Duodenal mucosa (tissue), 2 donors: ENCODE data around the gene TPRX1.
"Not testable (repeated sequence)": the region's sequence is repeated elsewhere in the genome, so short reads cannot be mapped to it uniquely, and the experiment has no call there.

ENCODE experiments used
- H3K27ac ChIP-seq: one replicate; pipeline ENCODE4 v1.7.0; 2013; ENCODE audit warnings: low read depth, low read length
- H3K27me3 ChIP-seq, 2 donors: one replicate each; pipeline ENCODE4 v1.7.0; 2013; ENCODE audit warnings: low read length in 2 of 2, control low read depth in 1 of 2; ENCODE audit not compliant: insufficient read depth in 2 of 2, control insufficient read depth in 1 of 2
- H3K36me3 ChIP-seq, 2 donors: one replicate each; pipeline ENCODE4 v1.7.0; 2013; ENCODE audit warnings: low read length in 2 of 2, control low read depth in 1 of 2; ENCODE audit not compliant: insufficient read depth in 2 of 2, control insufficient read depth in 1 of 2
- H3K4me1 ChIP-seq, 2 donors: one replicate each; pipeline ENCODE4 v1.7.0; 2013; ENCODE audit warnings: low read length in 2 of 2, control low read depth in 1 of 2; ENCODE audit not compliant: insufficient read depth in 2 of 2, control insufficient read depth in 1 of 2
- H3K4me3 ChIP-seq, 2 donors: one replicate each; pipeline ENCODE4 v1.7.0; 2013; ENCODE audit warnings: low read length in 2 of 2, low read depth in 1 of 2
- H3K9ac ChIP-seq, 2 donors: one replicate each; pipeline ENCODE4 v1.7.0; 2013; ENCODE audit warnings: low read length in 2 of 2, low read depth in 1 of 2
- H3K9me3 ChIP-seq, 2 donors: one replicate each; pipeline ENCODE4 v1.7.0; 2013; ENCODE audit warnings: low read length in 2 of 2, control low read depth in 1 of 2; ENCODE audit not compliant: control insufficient read depth in 1 of 2

The TPRX1 gene, protein sequence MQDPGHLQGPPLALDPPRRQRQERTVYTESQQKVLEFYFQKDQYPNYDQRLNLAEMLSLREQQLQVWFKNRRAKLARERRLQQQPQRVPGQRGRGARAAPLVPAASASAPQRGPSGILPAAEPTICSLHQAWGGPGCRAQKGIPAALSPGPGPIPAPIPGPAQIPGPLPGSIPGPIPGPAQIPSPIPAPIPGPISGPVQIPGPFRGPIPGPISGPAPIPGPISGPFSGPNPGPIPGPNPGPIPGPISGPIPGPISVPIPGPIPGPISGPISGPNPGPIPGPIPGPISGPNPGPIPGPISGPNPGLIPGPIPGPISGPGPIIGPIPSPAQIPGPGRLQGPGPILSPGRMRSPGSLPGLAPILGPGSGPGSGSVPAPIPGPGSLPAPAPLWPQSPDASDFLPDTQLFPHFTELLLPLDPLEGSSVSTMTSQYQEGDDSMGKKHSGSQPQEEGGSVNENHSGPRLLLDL

DNA sequence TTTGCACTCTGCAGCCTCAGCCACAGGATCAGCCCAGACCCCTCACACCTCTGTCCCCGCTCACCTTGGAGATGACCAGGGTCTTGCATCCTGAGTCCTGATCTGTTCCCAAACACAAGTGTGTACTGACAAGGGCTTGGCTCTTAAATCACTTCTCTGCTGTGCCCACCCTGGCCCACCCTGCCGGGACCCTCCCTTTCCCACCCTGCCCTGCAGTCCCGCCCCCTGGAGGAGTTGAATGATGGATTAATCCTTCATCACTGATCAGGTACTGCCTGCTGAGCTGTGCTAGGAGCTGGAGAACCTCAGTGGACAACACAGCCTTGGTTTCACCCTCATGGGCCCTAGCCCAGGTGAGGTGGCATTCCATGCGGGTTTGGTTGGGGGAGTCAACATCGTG lies at the start of gene TPRX1:
Gene TPRX1, minus strand, starts transcription at position 101 of the 400 bp plus-strand sequence. Its CDS starts 12 bp downstream, at position 89.
- H3K27me3 ChIP-seq, H3K36me3 ChIP-seq, H3K4me3 ChIP-seq, H3K9ac ChIP-seq, H3K27ac ChIP-seq, H3K4me1 ChIP-seq, H3K9me3 ChIP-seq: not testable (repeated sequence)

DNA sequence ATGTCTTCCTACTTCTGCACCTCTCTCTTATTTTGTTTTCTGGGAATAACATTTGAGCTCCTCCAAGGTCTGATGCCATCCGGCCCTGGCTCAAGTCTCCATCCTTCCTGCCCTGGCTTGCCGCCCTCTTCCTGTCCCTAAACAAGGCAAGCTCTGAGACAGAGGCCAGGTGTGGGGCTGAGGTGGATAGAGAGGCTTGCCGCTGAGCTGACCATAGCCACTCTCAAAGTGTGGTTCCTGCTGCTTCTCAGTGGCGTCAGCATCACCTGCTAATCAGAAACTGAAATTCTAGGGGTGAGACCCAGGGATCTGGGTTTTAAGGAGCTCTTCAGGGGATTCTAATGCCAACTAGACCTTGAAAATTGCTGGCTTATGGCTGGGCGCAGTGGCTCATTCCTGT lies 48.7 kb upstream of the TPRX1 start:
- Histone ChIP-seq H3K4me3 (no peak overlapping the region), H3K4me1 (no peaks in the 10 kb centered on the region), H3K27ac (no peak overlapping the region), H3K9me3 (no peaks in the 10 kb centered on the region), H3K27me3 (peaks cover 11 to 13% of the 10 kb centered on the region in 2 donors), H3K9ac (no peak overlapping the region), H3K36me3 (no peaks in the 10 kb centered on the region)

DNA sequence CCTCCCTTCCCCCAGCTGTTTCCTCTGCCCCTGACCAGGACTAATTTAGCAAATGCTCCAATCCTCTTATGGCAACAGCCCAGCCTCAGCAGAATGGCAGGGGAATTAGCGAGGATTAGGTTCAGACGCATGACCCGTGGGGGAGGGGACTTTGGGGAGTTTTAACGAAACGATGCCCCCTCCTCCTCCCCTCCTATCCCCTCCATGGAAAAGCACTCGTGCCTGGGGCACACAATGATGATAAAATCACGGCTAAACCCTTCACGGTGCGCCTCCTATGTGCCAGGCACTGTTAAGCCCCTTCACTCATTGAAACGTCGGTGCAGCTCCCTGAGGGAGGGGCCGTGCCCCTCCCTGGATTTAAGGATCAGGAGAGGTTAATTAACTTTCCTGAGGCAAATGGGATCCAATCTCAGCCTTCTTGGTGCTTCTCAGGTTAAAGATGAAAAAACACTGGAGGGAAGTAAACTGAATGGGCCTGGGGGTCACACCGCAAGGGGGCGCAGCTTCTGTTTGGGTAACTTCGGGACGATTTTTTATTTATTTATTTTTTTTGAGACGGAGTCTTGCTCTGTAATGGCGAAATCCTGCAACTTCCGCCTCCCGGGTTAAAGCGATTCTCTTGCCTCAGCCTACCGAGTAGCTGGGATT lies 44.6 kb upstream of the TPRX1 start:
- H3K27me3 ChIP-seq: peaks cover 11% of the 10 kb centered on the region in 2 donors

DNA sequence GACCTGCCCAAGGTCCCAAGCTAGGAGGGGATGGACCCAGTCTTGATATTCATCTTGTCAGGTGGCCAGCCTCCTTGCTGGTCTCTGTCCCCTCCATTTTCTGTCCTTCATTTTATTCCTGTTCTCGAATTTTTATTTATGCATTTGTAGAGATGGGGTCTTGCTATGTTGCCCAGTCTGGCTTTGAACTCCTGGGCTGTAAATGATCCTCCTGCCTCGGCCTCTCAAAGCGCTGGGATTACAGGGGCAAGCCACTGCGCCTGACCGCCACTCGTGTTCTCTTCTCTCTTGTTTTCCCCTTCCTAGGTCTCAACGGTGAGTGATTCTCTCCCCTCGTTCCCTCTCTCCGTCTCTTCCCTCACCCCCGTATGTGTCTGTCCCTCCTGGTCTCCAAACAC lies 44.1 kb upstream of the TPRX1 start:
- H3K27me3 ChIP-seq: peaks cover 11% of the 10 kb centered on the region in 2 donors
- no peaks in the 10 kb centered on the region for H3K9me3 ChIP-seq
- no peaks in the 10 kb centered on the region for H3K4me1 ChIP-seq
- no peak overlapping the region for H3K4me3 ChIP-seq
- H3K9ac ChIP-seq: no peak overlapping the region
- H3K27ac ChIP-seq: no peak overlapping the region
- no peaks in the 10 kb centered on the region for H3K36me3 ChIP-seq

More for the DNA sequence above, 44.6 kb upstream of the TPRX1 start:
- no peaks in the 10 kb centered on the region for H3K4me1 ChIP-seq
- no peak overlapping the region for H3K9ac ChIP-seq
- no peak overlapping the region for H3K27ac ChIP-seq
- H3K4me3 ChIP-seq: no peak overlapping the region
- no peaks in the 10 kb centered on the region for H3K36me3 ChIP-seq
- no peaks in the 10 kb centered on the region for H3K9me3 ChIP-seq

DNA sequence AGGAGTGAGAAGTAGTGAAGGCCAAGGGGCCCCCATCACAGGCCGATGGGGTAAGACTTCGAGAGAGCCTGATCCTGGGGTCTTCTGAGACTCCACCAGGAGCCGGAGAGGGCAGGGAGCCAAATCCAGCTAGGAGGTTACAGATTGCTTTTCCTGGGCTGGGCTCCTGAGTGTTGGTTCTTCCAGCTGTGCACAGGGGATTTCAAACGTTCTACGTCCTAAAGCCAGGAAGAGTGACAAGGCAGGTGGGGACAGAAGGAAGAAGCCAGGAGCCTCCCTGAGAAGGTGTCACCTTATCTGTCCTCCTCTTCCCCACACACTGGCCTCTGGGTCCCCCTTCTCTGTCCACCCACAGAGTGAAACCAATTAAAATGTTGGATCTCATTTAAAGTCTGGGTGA lies 38.6 kb upstream of the TPRX1 start:
- Histone ChIP-seq H3K27ac (no peak overlapping the region), H3K36me3 (no peaks in the 10 kb centered on the region), H3K9ac (no peak overlapping the region), H3K4me1 (no peaks in the 10 kb centered on the region), H3K9me3 (no peaks in the 10 kb centered on the region), H3K27me3 (no peaks in the 10 kb centered on the region), H3K4me3 (no peak overlapping the region)

DNA sequence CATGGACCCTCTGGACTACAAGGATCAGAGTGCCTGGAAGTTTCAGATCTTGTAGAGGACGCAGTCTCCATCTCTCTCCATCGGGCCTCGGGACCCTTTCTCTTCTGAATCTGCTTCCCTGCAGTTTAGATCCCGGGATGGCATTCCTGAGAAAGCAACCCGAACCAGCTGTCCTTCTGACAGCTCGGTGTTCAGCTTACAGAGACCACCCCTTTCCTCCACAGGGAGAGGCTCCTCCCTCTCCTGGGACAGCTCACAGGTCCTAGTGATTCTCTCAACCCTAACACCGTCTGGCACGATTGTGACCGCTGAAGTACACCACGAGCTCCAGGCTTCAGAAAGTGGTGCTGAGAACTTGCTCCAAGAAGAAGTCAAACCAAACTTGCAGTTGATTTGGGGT lies 35.6 kb upstream of the TPRX1 start:
- Histone ChIP-seq H3K4me3 (no peak overlapping the region), H3K36me3 (no peaks in the 10 kb centered on the region), H3K4me1 (no peaks in the 10 kb centered on the region), H3K27ac (no peak overlapping the region), H3K27me3 (no peaks in the 10 kb centered on the region), H3K9ac (no peak overlapping the region), H3K9me3 (no peaks in the 10 kb centered on the region)

DNA sequence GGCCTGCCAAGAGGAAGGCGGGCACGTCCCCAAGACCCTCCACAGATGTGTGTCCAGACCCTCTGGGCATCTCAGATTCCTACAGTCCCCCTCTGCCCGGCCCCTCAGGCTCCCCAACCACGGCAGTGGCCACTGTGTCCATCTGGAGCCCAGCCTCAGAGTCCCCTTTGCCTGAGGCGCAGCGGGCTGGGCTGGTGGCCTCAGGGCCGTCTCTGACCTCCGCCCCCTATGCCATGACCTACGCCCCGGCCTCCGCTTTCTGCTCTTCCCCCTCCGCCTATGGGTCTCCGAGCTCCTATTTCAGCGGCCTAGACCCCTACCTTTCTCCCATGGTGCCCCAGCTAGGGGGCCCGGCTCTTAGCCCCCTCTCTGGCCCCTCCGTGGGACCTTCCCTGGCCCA lies 35.1 kb upstream of the TPRX1 start:
- Histone ChIP-seq H3K4me3 (no peak overlapping the region), H3K9ac (no peak overlapping the region), H3K27me3 (no peaks in the 10 kb centered on the region), H3K9me3 (no peaks in the 10 kb centered on the region), H3K36me3 (no peaks in the 10 kb centered on the region), H3K4me1 (no peaks in the 10 kb centered on the region), H3K27ac (no peak overlapping the region)

DNA sequence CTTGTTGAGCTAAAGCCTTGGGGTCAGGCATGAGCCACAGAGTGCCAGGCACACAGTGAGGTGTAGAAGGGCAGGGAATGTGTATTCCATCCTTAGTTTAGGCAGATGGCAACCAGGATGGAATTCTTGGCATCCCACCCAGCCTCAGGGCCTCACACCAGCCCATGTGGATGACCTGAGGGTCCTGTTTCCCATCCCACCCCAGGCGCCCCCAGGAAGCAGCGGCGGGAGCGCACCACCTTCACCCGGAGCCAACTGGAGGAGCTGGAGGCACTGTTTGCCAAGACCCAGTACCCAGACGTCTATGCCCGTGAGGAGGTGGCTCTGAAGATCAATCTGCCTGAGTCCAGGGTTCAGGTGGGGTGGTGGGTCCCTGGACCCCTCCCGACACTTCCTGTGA lies 31.7 kb upstream of the TPRX1 start:
- H3K4me3 ChIP-seq: no peak overlapping the region
- no peaks in the 10 kb centered on the region for H3K9me3 ChIP-seq
- no peak overlapping the region for H3K9ac ChIP-seq
- H3K27me3 ChIP-seq: no peaks in the 10 kb centered on the region
- H3K36me3 ChIP-seq: no peaks in the 10 kb centered on the region
- H3K4me1 ChIP-seq: no peaks in the 10 kb centered on the region
- H3K27ac ChIP-seq: no peak overlapping the region

DNA sequence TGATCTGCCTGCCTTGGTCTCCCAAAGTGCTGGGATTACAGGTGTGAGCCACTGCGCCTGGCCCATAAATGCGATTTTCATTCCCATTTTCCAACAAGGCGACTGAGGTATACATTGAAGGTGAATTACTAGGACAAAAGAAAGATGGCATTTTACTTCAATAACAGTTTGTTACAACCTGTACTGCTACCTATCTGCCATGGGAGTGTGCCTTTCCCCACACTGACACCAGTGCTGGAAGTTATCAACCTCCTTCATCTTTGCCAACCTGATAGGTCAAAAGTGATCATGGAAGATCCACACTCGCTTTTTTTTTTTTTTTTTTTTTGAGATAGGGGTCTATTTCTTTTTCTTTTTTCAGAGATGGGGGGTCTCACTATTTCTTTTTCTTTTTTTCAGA lies 28.4 kb upstream of the TPRX1 start:
- Histone ChIP-seq H3K27me3 (peaks cover 0 to 4% of the 10 kb centered on the region in 2 donors), H3K4me3 (no peak overlapping the region), H3K36me3 (no peaks in the 10 kb centered on the region), H3K9me3 (no peaks in the 10 kb centered on the region), H3K4me1 (no peaks in the 10 kb centered on the region), H3K9ac (no peak overlapping the region), H3K27ac (no peak overlapping the region)

DNA sequence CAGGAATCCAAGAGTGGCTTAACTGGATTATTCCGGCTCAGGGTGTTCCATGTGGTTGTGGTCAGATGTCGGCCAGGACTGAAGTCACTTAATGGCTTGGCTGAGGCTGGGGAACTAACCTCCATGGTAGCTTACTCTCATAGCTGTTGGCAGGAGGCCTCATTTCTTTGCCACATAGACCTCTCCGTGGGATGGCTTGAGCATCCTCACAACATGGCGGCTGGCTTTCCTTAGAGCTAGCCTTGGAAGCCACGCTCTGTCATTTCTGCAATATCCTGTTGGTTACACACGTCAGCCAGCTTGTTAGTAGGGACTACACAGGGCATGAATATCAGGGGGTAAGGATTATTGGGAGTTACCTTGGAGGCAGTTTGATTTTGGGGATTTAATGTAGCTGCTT lies 22.4 kb upstream of the TPRX1 start:
- peaks cover 0 to 5% of the 10 kb centered on the region in 2 donors for H3K9me3 ChIP-seq
- H3K27me3 ChIP-seq: peaks cover 3 to 10% of the 10 kb centered on the region in 2 donors
- no peak overlapping the region for H3K27ac ChIP-seq
- no peaks in the 10 kb centered on the region for H3K4me1 ChIP-seq
- H3K36me3 ChIP-seq: no peaks in the 10 kb centered on the region
- H3K9ac ChIP-seq: no peak overlapping the region
- H3K4me3 ChIP-seq: no peak overlapping the region
